Sigmoid colon (tissue), 7 donors: ENCODE data around the gene PLA2G2E. TPM values are rescaled to one million over a fixed set of nuclear protein-coding genes. Genes with fewer than 3 reads are reported as not detected.

Experiments used
- DNase-seq: peaks from one replicate; pipeline ENCODE4 v3.0.0-alpha.2; 2019
- H3K27ac ChIP-seq, 4 donors: fragments of 200-600 bp; sonication (generic); one replicate each; pipeline ENCODE4 v1.5.1; 2016 to 2019; ENCODE audit warnings: mild to moderate bottlenecking in 1 of 4
- H3K27me3 ChIP-seq, 3 donors: fragments of 200-600 bp; sonication (generic); one replicate each; pipeline ENCODE4 v1.5.1; 2019; ENCODE audit warnings: mild to moderate bottlenecking in 1 of 3
- H3K36me3 ChIP-seq, 4 donors: fragments of 200-600 bp; sonication (generic); one replicate each; pipeline ENCODE4 v1.5.1; 2016 to 2019
- H3K4me1 ChIP-seq, 4 donors: fragments of 200-600 bp; sonication (generic); one replicate each; pipeline ENCODE4 v1.5.1; 2017 to 2019
- H3K4me3 ChIP-seq, 4 donors: fragments of 200-600 bp; sonication (generic); one replicate each; pipeline ENCODE4 v1.5.1; 2017 to 2019; ENCODE audit warnings: mild to moderate bottlenecking in 2 of 4, moderate library complexity in 1 of 4
- H3K9me3 ChIP-seq, 4 donors: fragments of 200-600 bp in 3 of 4; sonication (generic) in 3 of 4; one replicate each; pipeline versions ENCODE4 v1.5.1 to v1.6.1; 2013 to 2019
- CTCF ChIP-seq, 4 experiments: fragments of 450-650 bp in 3 of 4; fragments of 200-600 bp in 1 of 4; IDR thresholded peaks; one replicate each; pipeline ENCODE4 v1.5.1; 2016 to 2019; ENCODE audit warnings: antibody characterized with exemption in 4 of 4, mild to moderate bottlenecking in 3 of 4, moderate library complexity in 2 of 4
- EP300 ChIP-seq, 4 donors: sonication (generic); formaldehyde crosslinking; IDR thresholded peaks; one replicate each; pipeline ENCODE4 v1.6.1; 2017; ENCODE audit warnings: antibody characterized with exemption in 4 of 4
- POLR2A ChIP-seq, 2 donors: fragments of 450-650 bp; IDR thresholded peaks; one replicate each; pipeline ENCODE4 v1.6.1; 2016; ENCODE audit warnings: antibody characterized with exemption in 2 of 2, mild to moderate bottlenecking in 2 of 2, moderate library complexity in 2 of 2
- POLR2AphosphoS5 ChIP-seq, 4 donors: sonication (generic); formaldehyde crosslinking; IDR thresholded peaks; one replicate each; pipeline ENCODE4 v1.6.1; 2017; ENCODE audit warnings: antibody characterized with exemption in 4 of 4
- WGBS, 2 donors: extraction: QIAGEN DNeasy Blood & Tissue Kit; methylation state at CpG; one replicate each; pipeline ENCODE4 v1.1.7; 2013; 5-methylcytosine and 5-hydroxymethylcytosine counted together
- intact Hi-C: fragments of 100-400 bp; cut with DNase I; formaldehyde crosslinking; loops from one replicate; pipeline ENCODE4 v1.15.1; 2023
- polyA plus RNA-seq, 3 donors: library from polyadenylated mRNA; stranded (reverse); fragments of 200-250 nt; gene quantifications; one replicate each; pipeline ENCODE4 v1.2.3, GENCODE V29; 2013
- total RNA-seq, 4 donors: library from RNA; depleted of rRNA; stranded (reverse); fragments of >200 nt; gene quantifications; one replicate each; pipeline ENCODE4 v1.1.0, GENCODE V29; 2016
- donor health status: healthy with polysubstance abuse.
- donor health status: Bipolar disorder and iron deficiency.
- donor health status: healthy.

PLA2G2E gene
- total and polyA plus RNA-seq, 7 donors = not detected

- Histone ChIP-seq H3K27ac (no peak overlapping the region), H3K36me3 (peaks cover 0 to 78% (median 24%) of the 10 kb centered on the region in 4 donors), H3K4me3 (no peak overlapping the region), H3K9me3 (no peaks in the 10 kb centered on the region), H3K27me3 (no peaks in the 10 kb centered on the region), H3K4me1 (peaks cover 0 to 8% (median 4%) of the 10 kb centered on the region in 4 donors)
- 92 to 95% methylated on average over 3 of the region's 3 CpGs for WGBS, 2 donors
- TF ChIP-seq EP300 (IDR thresholded peaks at IDR 0.05) = no peak
- TF ChIP-seq CTCF (IDR thresholded peaks at IDR 0.05) = no peak
- TF ChIP-seq POLR2AphosphoS5 (IDR thresholded peaks at IDR 0.05) = no peak
- no peak for TF ChIP-seq POLR2A (IDR thresholded peaks at IDR 0.05)
- no peak for DNase-seq
- intact Hi-C loops = no loop called here
Observed at GRCh38 chr1:19893687-19894086, 29.7 kb downstream of the PLA2G2E start.

- intact Hi-C loops = no loop called here
- no peaks in the 10 kb centered on the region for H3K9me3 ChIP-seq
Observed at GRCh38 chr1:19892628-19893168, 30.7 kb downstream of the PLA2G2E start.

GRCh38 chr1:19892129-19892528 is 31.3 kb downstream of the PLA2G2E start:
- H3K4me3 ChIP-seq = no peak overlapping the region
- peaks cover 0 to 68% (median 14%) of the 10 kb centered on the region in 4 donors for H3K36me3 ChIP-seq
- TF ChIP-seq POLR2A (IDR thresholded peaks at IDR 0.05) = no peak
- TF ChIP-seq EP300 (IDR thresholded peaks at IDR 0.05) = no peak
- no peak for TF ChIP-seq CTCF (IDR thresholded peaks at IDR 0.05)
- no peak for TF ChIP-seq POLR2AphosphoS5 (IDR thresholded peaks at IDR 0.05)
- H3K27ac ChIP-seq = no peak overlapping the region
- H3K27me3 ChIP-seq = no peaks in the 10 kb centered on the region
- H3K9me3 ChIP-seq = no peaks in the 10 kb centered on the region
- WGBS, 2 donors = 95 to 96% methylated on average over 3 of the region's 3 CpGs
- intact Hi-C loops = no loop called here
- peaks cover 0 to 13% (median 4%) of the 10 kb centered on the region in 4 donors for H3K4me1 ChIP-seq
- no peak for DNase-seq

More at GRCh38 chr1:19892628-19893168, 30.7 kb downstream of the PLA2G2E start:
- Histone ChIP-seq H3K27me3 (no peaks in the 10 kb centered on the region), H3K36me3 (peaks cover 0 to 70% (median 16%) of the 10 kb centered on the region in 4 donors), H3K27ac (no peak overlapping the region), H3K4me1 (peaks cover 0 to 13% (median 4%) of the 10 kb centered on the region in 4 donors), H3K4me3 (no peak overlapping the region)
- TF ChIP-seq POLR2AphosphoS5 (IDR thresholded peaks at IDR 0.05) (no peak), POLR2A (IDR thresholded peaks at IDR 0.05) (no peak), EP300 (IDR thresholded peaks at IDR 0.05) (no peak), CTCF (IDR thresholded peaks at IDR 0.05) (no peak)
- 84 to 88% methylated on average over 6 of the region's 6 CpGs for WGBS, 2 donors
- no peak for DNase-seq

- intact Hi-C loops = no loop called here
- Histone ChIP-seq H3K27me3 (no peaks in the 10 kb centered on the region), H3K4me1 (peaks cover 0 to 19% (median 9%) of the 10 kb centered on the region in 4 donors), H3K9me3 (no peaks in the 10 kb centered on the region), H3K36me3 (peaks cover 0 to 43% (median 6%) of the 10 kb centered on the region in 4 donors), H3K27ac (no peak overlapping the region), H3K4me3 (no peak overlapping the region)
- DNase-seq = no peak
- TF ChIP-seq POLR2A (IDR thresholded peaks at IDR 0.05) = no peak
- no peak for TF ChIP-seq EP300 (IDR thresholded peaks at IDR 0.05)
- TF ChIP-seq POLR2AphosphoS5 (IDR thresholded peaks at IDR 0.05) = no peak
- TF ChIP-seq CTCF (IDR thresholded peaks at IDR 0.05) = no peak
Observed at GRCh38 chr1:19889656-19890055, 33.8 kb downstream of the PLA2G2E start.

- peaks cover 0 to 34% (median 18%) of the 10 kb centered on the region in 4 donors for H3K4me1 ChIP-seq
- TF ChIP-seq POLR2AphosphoS5 (IDR thresholded peaks at IDR 0.05) (no peak), EP300 (IDR thresholded peaks at IDR 0.05) (no peak), CTCF (IDR thresholded peaks at IDR 0.05) (no peak), POLR2A (IDR thresholded peaks at IDR 0.05) (no peak)
- intact Hi-C loops = no loop called here
- H3K4me3 ChIP-seq = no peak overlapping the region
- H3K27me3 ChIP-seq = no peaks in the 10 kb centered on the region
- no peak for DNase-seq
- H3K36me3 ChIP-seq = peaks cover 0 to 30% (median 2%) of the 10 kb centered on the region in 4 donors
- H3K9me3 ChIP-seq = no peaks in the 10 kb centered on the region
- H3K27ac ChIP-seq = no peak overlapping the region
- 86 to 92% methylated on average over 1 of the region's 1 CpG for WGBS, 2 donors
Observed at GRCh38 chr1:19888112-19888511, 35.3 kb downstream of the PLA2G2E start.
